Stimulated activated CD4-positive, alpha-beta T cell treated with anti-CD3 and anti-CD28 coated beads, Interleukin-4, amount 100 ng/mL, for 48 hours (primary cell): ENCODE data around the gene HSPA12B.

Experiments
- DNase-seq, 2 donors: peaks; one replicate each; pipeline ENCODE4 v3.0.0-alpha.2; 2020; ENCODE audit warnings: low read depth in 2 of 2

Gene HSPA12B, protein sequence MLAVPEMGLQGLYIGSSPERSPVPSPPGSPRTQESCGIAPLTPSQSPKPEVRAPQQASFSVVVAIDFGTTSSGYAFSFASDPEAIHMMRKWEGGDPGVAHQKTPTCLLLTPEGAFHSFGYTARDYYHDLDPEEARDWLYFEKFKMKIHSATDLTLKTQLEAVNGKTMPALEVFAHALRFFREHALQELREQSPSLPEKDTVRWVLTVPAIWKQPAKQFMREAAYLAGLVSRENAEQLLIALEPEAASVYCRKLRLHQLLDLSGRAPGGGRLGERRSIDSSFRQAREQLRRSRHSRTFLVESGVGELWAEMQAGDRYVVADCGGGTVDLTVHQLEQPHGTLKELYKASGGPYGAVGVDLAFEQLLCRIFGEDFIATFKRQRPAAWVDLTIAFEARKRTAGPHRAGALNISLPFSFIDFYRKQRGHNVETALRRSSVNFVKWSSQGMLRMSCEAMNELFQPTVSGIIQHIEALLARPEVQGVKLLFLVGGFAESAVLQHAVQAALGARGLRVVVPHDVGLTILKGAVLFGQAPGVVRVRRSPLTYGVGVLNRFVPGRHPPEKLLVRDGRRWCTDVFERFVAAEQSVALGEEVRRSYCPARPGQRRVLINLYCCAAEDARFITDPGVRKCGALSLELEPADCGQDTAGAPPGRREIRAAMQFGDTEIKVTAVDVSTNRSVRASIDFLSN

DNA sequence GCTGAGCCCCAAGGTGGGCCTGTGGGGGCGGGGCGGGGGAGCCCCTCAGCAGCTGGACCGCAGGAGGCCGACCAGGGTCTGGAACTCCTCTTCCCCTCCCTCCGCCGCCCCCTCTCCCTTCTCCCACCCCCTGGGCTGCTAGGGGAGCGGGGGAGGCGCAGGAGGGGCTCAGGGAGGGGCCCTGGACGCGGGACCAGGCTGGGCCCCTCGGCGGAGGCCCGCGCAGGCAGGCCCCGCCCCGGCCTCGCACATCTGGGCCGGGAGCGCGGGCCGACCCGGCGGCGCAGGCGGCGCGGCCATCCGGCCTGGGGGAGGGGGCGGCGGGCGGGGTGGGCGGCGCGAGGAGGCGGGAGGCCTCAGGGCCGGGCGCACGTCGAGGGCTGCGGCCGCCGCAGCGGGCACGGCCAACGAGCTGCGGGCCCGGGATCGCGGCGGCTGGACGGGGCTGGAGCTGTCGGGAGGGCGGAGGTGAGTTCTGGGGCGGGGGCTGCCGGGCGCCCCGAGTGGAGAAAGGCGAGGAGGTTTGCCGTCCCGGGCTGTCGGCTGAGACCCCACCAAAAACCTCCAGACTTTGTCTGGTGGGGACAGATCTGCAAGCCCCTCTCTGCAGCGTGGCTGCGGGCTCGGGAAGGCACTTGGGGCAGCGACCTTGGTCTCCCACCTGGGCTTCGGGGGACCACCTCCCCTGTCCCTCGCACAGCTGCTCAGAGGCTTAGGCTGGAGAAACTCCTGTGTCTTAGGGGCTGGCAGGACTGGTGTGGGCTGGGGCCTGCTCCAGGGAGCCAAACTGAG lies at the start of gene HSPA12B:
Gene HSPA12B (plus strand): TSS at position 359 of the 792 bp plus-strand sequence. CDS start 5,990 bp downstream, outside the sequence.
- DNase-seq = no peak

DNA sequence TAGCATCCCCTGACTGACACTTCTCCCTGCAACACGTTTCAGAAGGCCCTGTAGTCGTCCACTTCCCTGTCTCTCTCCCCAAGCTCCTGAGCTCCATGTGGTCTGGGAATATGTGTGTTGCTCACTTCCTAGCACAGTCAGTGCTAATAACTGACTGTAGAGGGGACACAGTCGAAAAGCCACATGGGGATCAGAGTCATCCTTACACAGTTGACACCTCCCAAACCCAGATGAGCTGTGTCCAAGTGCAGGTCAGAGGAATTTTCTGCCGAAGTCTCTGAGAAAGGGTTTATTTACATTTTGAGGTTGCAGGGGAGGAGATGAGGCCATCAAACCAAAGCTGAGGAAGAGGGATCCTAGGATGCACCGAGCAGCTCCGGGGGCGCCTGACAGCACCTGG lies 47.1 kb upstream of the HSPA12B start:
- DNase-seq = no peak

DNA sequence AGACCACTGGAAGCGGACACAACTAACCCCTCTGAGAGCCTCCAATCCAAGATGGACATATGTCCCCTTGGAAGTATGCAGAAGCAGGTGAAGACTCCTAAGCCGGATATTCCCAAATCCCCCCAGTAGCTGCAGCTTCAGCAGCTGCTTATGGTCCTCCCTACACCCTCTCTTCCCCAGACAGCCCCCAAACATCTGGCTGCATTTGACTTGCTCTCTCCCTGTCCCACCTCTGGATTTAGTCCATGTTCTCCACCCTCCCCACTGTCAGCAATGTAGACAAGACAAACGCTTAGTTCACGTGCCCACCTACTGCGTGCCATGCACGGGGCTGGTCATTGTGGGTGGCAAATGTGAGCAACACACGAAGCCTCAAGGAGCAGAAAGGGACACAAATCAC lies 46.1 kb upstream of the HSPA12B start:
- DNase-seq = no peak

DNA sequence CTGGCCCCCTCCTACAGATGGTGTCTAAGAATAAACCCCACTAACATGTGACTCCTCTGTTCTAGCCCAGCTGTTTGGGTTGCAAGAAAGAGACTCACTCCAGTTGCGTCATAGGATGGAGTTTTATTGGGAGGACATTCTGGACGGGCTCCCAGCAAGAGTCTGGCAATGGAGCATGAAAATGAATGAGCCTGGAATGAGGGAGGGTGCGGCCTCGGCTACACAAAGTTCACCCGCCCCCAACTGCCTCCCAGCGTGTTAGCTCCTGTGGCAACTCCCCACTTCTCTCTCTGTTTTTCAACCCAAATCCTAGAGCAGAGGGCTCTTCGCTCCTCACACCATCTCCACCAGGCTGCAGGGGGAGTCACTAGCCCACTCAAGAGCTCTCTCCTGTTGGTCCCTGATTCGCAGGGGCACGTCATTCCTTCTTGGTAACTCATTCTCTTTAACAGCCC lies 45.6 kb upstream of the HSPA12B start:
- DNase-seq = no peak

DNA sequence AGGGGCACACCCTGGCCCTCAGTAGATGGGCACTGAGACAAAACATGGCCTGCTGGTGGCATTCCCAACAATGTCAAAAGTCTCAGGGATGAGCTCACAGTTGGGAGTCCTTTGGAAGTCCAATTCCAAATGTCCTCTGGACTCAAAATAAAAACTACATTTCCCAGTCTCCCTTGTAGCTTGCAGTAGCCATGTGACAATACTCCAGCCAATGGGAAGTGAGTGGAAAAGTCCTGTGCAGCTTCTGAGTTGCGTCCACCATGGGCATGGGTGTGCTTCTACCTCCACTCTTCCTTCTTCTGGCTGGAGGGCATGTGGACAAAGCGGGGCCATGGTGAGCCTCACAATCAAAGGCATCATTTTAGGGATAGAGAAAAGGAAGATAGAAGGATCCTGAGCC lies 44.8 kb upstream of the HSPA12B start:
- no peak for DNase-seq

DNA sequence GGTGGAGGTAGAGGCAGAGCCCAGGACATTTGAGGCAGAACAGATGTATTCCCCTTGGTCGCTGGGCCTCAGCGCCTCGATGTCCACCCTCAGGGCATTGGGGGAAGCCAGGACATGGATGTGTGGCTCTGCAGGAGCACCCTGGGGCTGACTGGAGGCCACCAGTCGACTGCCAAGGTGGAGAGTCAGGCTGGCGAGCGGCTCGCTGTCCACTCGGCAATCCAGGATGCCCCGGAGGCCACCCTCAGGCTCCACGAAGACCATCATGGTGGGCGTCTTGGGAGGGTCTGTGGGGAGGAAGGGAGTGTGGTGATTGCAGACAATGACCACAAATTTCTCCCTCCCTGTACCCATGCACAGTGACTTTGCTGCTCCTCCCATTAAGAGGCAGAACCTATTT lies 42.5 kb upstream of the HSPA12B start:
- DNase-seq = no peak

DNA sequence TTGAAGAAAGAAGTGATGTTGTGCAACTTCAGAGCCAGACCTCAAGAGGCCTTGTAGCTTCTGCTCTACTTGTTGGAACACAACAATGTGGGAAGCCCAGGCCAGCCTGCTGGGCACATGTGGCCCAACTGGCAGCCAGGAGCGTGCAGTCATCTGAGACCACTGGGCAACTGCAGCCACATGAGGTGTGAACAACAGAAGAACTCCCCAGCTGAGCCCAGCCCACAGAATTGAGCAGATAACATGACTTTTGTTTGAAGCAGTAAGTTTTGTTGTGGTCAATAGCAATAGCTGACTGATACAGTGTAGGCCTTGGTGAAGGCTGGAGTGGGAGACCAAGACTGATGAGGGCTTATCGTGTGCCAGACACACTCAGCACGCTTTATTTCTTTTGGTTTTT lies 42.1 kb upstream of the HSPA12B start:
- no peak for DNase-seq

DNA sequence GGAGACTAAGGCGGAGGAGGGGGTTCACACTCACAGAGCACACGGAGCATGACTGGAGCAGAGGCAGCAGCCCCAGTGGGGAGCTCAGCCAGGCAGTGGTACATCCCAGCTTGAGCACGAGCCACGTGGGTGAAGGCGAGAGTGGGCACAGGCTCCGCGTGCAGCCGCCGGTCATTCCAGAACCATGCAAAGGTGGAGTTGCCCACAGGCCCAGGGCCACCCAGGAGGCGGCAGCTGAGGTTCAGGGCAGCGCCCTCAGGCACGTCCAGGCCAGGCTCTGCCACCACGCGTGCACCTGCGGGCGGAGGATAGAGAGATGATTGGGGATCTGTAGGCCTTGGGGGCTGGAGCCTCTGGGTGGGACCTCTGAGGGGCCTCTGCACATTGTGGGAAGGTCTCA lies 41.2 kb upstream of the HSPA12B start:
- DNase-seq = no peak

DNA sequence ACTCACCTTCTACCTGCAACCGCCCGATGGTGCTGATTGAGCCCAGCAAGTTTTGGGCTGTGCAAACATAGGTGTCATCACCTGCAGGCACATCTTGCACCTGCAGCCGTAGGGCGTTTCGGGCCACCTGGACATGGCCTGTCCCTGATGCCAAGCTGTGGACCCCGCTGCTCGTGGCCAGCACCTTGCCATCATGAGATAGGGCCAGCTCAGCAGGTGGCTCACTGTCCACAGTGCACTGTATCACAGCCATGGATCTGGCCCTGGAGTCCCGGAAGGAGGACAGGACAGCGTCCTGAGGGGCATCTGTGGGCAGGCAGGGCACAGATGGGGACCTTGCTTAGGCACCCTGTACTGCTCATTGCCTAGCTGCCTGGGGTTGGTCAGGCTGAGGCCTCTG lies 40.6 kb upstream of the HSPA12B start:
- no peak for DNase-seq

DNA sequence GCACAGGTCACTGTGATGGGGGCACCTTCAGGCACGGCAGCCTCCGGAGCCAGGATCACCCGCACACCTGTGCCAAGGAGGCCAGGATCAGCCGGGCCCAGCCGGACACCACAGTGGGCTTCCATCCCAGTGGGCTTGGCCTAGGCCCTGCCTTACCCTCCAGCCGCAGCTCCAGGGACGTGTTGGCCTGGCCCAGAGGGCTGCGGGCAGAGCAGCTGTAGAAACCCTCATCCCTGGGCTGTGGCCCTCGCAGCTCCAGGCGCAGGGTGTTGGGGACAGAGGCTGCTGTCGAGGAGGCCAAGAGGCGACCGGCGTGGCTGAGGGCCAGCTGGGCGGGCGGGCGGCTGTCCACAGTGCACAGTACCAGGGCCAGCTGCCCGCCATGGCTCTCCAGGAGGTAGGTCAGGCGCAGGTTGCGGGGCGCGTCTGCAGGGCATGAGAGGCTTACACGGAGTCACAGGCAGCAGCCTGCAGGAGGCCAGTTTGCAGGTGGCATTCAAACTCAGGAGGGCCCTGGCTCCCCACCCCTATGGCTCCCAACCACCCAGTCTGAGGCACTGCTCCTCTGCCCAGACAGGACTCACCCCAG lies 39.7 kb upstream of the HSPA12B start:
- DNase-seq = no peak

DNA sequence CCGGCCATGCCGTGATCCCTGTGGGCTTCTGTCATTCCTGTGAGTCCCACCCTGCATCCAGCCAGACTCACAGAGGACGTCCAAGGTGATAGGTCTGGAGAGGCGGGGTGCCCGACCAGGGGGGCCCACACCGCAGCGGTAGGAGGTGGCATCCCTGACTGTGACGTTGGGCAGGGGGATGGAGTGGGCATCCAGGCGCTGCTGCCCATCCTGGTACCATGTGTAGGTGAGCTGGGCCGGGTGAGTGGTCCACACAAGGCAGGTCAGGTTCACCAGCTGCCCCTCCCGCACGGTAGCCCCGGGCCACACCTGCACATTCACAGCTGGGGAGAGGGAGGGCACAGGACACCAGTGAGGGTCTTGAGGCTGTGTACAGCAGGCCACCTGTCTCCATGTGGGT lies 39.1 kb upstream of the HSPA12B start:
- DNase-seq = no peak

DNA sequence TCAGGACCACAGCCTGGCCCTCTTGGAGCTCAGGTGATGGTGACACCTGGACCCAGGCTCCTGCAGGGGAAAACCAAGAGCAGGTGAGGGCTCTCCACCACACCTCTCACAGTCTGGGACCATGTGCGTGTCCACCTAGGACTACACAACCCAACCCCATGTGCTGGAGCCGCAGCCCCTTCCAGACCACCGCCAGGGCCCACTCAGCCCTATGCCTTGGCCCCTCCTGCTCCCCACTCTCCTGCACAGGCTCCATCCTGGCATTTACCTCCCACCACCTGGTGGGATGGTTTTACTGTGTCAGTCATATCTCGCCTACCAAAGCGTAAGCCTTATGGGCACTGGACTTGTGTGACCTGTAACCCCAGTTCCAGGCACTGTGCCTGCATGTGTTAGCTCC lies 37.6 kb upstream of the HSPA12B start:
- no peak for DNase-seq

DNA sequence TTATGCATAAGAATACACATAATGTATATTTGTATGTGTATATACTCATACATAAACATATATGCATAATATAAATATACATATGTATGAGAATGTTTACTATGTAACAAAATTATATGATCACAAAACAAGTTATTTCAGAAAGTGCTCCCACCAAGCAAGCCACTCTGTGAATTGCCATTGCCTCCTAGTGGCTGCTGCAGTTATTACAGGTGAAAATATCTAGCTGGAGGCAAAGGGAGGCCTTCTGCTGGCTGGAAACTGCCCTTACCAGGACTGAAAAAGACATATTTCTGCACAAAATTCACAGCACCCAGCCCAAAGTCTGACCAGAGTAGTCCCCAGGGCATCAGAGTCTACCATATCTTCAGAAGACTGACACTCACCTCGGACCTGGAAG lies 36.3 kb upstream of the HSPA12B start:
- no peak for DNase-seq

DNA sequence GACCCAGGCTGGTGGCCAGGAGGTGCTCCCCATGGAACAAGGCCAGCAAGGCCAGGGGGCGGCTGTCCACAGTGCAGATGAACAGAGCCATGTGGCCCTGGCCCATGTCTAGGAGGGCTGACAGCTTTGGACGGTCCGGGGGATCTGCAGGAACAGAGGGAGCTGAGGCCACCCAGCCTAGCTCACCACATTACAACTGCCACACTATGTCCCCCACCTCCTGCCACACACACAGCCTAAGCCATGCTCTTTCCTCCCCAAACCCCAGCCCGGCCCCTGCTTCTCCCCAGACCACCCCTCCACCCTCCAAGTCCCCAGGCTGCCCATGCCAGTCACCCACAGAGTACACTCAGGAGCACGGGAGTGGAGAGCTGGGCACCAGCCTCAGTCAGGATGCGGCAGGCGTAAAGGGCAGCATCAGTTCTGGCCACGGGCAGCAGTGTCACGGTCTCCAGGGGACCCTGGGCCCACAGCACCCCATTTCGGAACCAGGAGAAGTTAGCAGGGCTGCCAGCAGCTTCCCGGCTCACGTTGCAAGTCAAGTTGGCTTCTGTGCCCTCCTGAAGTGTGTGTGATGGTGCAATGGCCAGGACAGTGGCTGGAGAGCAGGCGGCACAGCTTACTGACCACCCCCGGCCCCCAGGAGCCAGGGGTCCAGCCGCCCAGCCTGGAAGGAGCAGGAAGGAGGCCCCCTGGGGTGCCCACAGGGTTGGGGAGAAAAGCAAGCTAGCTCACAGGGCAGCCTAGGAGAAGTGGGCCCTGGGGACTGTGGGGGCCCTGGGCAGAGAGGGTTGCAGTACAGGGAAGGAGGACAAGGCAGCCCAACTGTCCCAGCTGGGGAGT lies 35.5 kb upstream of the HSPA12B start:
- DNase-seq = no peak

DNA sequence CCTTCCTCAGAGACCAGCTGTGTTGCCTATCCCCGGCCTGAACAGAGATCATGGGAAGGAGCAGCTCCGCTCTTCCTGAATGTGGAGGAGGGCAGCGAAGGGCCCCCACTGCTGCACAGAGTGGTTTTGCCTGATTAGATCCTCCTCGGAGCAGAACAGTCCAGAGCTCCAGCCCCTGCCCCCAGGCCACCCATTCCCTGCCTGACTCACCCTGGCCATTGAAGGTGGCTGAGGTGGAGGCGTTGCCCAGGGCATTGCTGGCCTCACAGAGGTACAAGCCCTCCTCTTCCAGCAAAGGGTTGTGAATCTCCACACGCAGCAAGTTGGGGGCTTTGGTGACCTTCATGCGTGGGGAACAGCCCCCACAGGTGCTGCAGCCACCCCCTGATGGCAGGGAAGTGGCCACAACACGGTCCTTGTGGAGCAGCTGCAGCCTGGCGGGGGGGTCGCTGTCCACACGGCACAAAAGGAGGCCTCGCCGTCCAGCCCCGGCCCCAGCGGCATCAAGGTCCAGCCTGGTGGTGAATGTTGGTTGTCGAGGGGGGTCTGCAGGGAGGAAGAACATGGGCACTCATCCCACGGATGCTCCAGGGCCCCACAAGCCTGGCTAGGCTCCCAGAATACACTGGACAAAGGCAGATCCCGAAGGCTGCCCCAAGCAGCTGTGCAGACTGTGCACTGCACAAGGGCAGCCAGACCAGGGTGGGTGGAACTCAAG lies 34.7 kb upstream of the HSPA12B start:
- DNase-seq = no peak

DNA sequence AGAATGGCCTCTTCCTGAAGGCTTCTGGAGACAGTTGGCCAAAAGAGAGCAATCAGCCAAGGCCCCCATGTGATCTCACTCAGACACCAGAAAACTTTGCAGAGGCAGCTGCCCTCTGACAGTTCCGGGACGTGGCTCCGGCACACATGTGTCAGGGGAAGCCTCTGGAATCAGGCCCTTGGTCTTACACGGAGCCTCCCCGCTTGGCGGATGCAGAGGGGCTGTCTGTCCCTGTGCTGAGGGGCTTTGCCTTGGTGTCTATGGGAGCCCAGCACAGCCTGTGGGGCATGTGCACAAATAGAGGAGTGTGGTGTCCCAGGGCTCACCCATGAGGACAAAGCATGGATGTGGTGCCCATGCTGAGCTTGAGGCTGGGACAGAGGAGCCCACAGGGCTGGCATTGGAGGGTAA lies 33.9 kb upstream of the HSPA12B start:
- no peak for DNase-seq

DNA sequence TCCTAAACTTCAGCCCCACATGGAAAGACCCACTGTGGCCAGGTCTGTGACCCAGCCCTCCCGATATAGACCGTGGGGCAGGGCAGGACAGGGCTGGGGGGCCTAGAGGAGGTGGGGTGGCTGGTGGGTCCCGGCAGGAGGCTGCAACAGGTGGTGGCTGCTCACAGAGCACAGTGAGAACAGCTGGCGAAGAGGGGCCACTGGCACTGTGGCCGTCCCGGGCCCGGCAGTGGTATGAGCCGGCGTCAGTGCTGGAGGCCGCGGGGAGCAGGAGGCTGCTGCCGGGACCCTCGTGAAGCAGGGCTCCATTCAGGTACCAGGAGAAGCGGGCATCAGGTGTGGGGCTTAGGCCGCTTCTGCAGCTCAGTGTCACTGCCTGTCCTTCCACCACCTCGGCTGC lies 33.4 kb upstream of the HSPA12B start:
- no peak for DNase-seq

DNA sequence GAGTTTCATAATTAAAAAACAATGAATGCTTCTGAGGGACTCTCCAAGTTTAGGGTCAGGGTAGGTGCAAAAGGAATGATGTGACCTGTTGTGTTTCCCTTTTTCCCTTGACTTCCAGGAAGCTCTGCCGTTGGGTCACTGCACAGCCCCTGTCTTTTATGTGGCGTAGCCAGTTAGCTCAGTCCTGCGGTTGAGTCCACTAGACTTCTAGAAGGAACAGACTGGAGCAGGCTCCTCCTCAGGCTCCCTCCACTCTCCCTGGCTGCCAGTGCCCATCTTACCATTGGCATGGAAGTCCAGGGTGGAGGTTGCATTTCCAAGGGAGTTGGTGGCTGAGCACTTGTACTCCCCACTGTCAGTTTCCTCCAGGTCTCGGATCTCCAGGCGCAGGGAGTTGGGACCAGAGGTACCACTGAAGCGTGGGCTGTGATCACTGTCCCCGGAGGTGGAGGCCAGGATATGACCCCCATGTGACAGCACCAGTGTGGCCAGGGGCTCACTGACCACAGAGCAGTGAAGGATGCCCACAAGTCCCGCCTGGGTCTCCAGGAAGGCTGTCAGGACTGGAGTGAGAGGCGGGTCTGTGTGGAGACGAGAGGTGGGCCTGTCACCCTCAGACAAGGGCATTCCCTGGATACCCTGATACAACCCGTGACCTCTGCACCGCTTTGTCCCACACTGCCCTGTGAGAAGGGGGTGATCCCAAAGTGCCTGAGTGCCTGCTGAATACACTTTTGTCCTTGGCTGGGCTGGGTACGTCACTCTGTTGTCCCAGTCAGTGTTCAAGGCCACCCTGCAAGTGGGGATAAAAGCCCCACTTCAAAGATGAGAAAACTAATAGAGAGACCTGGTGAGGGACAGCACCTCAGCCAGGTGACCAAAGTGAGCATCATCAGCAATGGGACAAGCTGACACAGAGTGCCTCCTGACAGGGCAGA lies 31.2 kb upstream of the HSPA12B start:
- no peak for DNase-seq

DNA sequence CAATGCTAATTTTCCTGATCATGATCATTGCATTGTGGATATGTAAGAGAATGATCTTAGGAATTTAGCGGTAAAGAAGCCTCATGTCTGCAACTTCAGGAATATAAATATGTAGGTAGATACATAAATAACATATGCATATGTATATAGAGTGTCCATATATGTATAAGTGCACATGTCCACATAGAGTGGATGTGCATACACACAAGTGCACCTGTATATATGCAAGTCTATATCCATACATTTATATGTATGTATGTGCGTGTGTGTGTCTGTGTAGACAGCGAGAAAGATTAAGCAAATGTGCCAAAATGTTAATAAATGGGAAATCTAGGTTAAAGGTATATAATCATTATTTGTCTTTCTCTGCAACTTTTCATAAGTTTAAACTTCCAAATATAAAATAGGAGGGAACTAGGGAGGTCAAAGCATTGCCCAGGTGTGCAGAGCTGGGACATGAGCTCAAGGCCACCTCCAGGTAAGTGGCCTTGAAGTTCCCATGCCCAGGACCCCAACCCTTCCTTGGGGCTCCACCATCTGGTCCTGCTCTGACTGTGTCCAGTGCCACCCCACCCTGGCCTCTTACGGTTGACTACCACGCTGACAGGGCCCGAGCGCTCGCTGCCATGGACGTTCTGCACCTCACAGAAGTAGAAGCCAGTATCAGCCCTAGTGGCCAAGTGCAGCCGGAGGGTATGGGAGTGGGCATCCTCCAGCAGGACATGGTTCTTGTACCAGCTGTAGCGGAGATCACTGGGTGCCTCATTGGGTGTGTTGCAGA lies 29.7 kb upstream of the HSPA12B start:
- DNase-seq = no peak
